Measurements from ENCODE around the gene ANKRD63. TPM values are rescaled to one million over a fixed set of nuclear protein-coding genes. Genes with fewer than 3 reads are reported as not detected.
A peak's percentile ranks its signal among the peaks of the same experiment; 100 is the strongest.

Gene ANKRD63
- total RNA-seq, 1 donor from 2014 or later = not detected

DNA sequence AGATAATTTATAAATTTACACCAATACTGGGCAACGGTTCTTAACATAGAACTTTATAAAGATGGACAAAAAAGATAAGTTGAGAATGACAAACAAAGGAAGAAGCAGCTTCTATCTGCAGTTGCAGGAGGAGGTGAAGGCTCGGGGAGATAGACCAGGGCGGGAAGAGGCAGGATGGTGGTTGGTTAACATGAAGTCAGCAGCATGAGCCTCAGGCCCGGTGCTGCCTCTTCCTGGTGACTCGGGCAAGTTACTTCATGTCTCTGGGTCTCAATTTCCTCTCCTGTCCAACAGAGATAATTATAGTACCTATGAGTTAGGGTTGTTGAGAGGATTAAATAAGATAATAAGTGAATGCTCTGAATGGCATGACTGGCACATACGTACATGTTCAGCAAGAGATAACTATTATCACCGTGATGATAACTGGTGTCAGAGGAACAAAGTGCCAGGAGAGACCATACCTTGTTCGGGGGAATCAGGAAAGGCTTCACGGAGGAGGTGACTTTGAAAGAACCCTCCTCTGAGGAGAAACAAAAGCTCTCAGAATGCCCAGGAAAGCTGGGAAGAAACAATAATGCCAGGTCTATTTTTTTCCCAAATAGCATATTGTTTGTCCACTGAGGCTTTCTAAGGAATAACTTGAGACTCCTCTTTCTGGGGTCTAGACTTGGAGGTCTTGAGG lies 39.6 kb downstream of the ANKRD63 start:
- no peak for DNase-seq (ENCODE audit: low spot score)

DNA sequence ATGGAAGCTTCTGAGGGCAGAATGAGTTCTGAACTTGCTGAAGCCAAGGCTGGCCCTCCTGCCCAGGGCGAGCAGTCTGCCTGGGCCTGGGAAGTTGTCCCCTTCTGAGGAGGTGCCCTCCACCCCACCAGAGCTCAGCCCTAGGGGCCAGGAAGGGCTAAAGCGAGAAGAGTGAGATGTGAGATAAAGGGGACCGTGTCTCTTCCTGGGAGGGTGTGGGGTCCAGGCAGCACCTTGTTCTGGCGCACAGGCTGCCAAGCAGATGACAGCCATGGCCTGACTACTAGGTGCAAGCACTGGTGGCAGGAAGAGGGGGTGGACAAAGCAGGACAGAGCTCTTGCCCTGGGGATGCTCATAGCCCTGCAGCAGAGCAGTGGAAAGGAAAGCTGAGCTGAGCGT lies 40.3 kb downstream of the ANKRD63 start:
- no peak for DNase-seq (ENCODE audit: low spot score)

DNA sequence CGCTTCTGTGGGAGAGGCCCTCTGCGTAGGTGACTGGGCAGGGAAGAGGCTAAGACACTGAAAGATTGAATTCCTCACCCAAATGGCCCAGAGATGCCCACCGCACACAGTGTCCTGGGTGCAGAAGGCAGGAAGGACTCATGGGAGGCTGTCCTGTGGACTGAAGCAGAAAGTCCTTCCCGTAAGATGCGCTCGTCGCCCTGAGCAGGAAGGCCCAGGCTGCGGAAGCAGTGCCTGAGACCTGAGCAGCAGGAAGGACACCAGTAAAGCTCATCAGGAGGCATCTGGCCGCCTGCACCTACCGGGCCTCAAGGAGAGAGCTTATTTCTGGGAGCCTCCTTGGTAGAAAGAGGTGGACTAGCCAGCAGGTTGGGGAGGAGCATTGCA lies 40.7 kb downstream of the ANKRD63 start:
- DNase-seq (ENCODE audit: low spot score) = peak; percentile 40

DNA sequence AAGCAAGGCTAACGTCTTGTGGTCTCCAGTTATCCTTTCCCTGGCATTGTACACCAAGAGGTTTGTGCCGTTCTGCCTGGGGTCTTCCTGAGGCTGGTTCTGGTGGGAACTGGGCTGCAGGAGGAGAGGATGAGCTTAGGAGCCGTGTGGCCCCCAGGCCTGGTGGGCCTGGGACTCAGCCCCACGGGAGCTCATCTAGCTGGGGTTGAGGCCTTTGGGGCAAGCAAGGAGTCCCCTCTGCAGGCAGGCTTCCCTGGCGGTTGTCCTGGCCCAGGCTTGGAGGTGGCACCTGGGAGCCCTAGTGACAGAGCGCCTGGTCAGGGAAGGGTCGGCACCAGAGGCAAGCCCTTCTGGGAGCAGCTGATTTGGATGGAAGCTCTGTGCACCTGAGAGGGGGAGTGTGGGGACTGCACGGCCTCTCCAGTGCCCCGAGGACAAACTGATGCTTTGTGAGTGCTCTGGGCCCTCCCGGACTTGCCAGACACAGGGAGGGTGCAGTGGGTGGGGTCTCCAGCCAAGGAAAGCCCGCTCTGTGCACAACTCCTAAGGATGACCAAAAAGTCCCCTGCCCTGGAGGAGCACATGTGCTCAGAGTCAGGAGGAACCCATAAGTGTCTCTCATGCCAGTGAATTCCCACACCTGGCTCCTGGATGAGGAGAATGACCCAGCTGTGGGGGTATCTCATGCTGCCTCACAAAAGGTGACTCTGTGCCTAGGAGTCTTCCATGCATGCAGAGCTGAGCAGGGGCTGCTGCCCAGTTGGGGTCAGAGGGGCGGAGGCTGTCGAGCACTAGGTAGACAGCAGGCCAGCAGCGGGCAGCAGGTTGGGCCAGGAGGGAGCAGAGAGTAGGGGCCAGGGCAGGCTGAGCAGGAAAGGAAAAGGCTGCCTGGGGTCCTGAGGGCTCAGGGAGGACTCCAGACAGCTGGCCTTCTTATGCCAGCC lies 41.3 kb downstream of the ANKRD63 start:
- peak; percentile 35 for DNase-seq (ENCODE audit: low spot score)

DNA sequence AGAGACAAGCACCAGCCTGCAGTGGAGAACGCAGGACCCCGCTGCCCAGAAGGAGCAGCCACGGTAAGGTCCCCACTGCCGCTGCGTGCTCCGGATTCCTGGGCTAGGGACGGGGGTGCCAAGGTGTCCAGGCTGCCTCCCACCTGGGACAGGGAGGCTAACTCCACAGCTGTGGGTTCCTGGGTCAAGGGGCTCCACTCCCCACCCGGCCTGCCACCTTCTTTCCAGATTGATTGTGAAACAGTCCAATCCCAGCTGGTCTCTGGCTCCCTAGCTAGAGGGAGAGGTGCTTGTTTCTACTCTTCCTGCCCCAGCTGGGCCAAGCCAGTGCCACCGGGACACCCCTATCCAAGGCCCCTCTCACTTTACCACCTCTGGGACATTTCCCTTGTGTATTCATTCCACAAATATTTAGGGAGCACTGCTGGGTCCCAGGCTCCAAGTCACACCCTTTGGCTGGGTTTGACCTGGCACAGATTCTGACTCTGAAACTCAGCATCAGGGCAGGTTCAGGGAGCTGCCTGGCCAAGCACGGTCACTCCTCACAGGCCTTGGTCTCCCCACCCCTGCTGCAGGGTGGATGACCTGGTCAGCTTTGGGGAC lies 42.1 kb downstream of the ANKRD63 start:
- DNase-seq (ENCODE audit: low spot score) = peak; percentile 45

DNA sequence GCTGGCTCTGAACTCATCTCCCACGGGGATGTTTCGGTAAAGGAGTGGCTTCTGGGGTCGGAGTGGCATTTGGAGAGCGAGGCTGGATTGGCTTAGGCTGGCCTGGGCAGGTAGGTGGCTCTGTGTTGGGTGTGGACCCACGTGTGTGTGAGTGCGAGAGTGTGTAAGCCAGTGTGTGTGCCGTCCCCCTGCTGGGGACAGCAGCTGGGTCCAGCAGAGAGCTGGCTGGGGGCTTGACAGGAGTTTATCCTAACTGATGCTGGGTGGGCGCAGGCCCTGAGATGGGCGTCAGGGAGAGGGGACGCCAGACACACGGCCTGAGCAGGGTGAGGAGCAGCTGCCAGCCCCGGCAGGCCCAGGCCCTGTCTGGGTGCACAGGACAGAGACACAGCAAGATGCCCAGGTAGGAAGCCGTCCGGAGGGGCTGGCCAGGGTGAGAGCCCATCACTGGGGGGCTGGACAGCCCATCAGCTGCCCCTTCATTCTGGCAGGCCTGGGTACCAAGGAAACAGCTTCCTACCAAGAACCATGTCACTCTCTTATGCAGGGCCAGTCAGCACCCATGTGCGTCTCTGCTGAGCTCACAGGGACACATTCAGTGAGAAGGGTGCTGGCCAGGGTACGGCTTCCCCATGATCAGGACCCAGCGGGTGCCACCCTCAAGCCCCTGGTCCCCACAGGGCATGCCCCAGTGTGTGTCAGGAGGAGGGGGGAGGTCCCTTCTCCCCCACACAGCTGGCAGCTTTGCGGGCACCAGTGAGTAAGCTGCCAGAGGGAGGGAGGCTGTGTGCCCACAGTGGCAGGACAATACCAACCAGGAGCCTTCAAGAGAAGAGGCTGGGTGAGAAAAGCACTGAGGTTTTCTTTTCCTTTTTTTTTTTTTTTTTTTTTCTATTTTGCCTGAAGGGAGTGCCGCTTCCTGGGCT lies 42.9 kb downstream of the ANKRD63 start:
- DNase-seq (ENCODE audit: low spot score) = no peak

DNA sequence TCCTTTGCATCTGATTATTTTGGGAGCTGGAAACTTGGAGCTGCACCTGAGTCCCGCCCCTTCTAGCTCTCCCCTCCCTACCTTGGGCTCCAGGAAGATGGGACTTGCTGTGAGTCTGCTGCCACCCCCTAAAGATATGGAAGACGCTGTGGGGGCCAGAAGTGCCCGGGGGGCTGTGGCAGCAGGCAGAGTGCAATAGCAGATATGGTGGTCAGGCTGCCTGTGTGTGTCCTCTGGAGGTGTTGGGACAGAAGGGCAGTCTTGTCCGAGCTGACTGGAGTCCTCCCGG lies 43.5 kb downstream of the ANKRD63 start:
- no peak for DNase-seq (ENCODE audit: low spot score)

DNA sequence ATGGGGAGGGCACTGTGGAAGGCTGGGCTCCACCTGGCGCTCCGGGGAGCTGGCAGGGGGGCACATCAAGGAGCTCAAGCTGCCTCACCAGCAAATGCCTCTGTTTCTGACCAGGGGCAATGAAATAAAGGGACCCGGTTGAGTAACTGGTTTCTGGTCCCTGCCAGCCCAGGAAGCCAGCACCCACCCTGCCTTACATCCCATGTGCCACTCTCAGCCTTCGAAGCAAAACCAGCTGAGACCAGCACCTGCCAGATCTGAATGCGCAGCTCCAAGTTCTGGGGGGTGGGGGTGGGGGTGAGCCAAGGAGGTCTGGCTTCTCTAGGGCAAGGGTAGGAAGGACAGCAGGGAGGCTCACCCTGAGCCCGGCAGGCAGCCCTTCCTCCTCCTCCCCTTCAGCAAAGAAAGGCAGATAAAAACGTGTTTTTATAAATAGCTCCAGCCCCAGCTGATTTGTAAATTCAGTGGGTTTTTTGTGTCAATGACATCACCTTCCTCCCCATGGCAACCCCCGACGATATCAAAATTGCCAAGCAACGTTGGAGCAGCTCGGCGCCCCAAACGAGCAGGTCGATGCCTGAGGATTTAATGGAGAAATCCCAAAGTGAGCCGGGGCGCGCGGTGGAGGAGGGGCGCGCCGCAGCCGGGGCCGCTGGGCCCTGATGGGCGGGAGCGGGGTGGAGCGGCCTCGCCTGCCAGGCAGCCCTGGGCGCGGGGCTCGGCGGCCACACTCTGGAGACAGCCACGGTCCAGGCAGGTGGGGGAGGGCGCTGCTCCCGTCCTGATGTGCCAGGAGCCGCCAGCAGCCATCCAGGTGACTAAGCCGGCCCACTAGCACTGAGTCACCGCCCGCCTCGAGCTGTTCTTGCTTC lies 44.1 kb downstream of the ANKRD63 start, which contains the start of gene PAK6:
TSS of gene PAK6 (plus strand) at position 532 of the 872 bp plus-strand sequence. CDS start 25,723 bp downstream, outside the sequence.
- DNase-seq (ENCODE audit: low spot score) = peak; percentile 80

DNA sequence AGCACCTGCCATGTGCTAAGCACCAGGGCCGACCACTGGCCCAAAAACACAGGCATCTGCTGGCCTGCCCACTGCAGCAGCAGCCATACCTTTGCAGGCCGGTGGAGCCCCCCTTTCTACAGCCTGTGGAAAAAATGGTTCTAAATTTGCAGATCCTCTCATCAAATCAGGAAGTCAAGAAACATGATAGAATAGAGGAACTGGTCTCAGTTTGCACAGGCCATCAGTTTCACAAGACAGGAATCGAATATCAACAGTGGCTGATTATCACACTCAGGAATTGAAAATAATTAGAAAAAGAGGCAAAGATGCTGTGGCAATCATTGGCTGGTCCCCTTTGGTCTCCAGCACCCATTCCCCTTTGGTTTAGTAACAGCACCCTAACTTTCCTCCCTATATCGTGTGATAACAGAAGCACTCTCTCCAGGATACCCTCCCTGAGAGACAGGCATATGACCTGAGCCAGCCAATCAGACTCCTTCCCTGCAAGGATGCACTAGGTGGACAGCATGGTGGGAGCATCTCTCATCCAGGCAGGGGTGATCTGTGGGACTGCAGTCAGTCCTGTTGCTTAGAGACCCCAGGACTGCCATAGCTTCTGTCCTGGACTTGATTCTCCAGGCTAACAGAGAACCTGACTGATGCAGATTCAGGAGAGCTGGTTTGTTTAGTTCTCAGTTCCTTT lies 47.5 kb downstream of the ANKRD63 start:
- no peak for DNase-seq (ENCODE audit: low spot score)

DNA sequence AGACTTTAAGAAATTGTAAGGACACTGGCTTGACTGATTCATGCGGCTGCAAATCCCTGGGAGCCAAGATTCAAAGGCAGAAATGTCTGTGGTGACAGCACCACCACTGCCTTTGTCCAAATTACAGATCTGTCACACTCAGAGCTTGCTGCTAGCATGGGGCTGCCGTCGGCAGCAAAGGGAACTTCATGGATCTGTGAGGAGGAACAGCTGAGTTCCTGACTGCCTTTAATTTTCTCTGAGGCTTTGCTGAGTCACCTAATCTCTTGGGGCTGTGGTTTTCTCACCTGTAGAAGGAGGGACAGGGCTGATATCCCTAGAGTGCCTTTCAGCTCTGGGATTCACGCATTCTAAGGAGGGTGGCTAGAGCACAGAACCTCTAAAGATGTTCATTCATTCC lies 48.1 kb downstream of the ANKRD63 start:
- no peak for DNase-seq (ENCODE audit: low spot score)

DNA sequence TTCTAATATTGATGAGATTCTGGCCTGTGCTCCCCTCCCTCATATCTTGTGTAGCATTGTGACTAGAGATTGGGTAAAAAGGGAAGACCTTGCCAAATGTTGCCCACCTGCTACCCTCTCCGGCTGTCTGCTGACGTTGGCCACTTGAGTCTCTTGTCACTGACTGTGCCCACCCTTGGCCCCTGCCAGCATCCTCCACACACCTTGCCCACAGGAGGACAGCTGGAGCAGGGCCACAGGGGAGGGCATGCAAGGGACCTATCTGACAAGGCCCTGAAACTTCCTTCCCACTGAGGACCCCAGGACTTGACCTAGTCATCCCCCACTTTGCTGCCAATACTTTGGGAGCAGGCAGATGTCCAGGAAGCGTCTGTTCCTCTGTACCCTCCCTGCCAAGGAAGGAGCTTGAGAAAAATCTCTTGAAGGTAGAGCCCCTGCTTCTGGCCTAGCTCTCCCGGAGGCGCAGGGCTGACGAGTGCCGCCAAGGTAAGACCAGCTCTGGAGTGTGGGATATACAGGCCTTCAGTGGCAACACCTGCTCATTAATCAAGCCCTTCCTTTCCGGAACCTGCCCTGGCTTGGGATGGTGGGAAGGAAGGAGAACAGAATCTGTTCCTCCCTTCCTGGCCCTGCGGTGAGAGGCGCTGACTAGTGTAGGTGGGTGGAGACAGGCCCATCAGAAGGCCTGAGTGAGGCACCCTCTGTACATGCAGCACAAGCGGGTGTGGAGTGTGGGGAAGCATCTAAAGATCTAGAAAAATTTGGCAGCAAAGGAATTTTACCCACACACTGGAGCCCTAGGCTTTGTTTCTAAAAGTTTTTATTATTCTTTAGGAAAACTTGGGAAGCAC lies 48.9 kb downstream of the ANKRD63 start:
- DNase-seq (ENCODE audit: low spot score) = no peak

DNA sequence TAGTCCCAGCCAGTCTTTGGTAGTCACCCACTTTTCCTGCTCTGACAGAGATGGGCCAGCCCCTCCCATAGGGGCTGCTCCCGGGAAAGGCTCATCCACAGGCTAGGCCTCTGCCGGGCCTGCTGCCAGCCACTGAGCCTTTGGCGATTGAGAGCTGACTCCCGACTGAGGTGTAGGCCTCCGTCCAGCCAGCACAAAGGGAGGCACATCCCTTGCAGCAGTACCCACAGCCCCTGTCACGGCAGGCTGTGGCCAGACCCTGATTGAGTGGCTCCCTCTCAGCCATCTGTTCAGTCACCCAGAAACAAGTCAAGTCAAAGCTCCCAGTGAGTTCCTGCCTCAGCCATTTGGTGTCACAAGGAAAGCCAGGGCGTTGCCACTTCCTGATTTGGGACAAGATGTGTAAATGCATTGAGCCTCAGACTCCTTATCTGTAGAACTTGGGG lies 50.2 kb downstream of the ANKRD63 start:
- no peak for DNase-seq (ENCODE audit: low spot score)

Other genes with a start within 250 kb of the ANKRD63 start
- 157 TPM for gene SRP14, start 243.9 kb downstream of the ANKRD63 start, total RNA-seq
- 8.3 TPM for gene BMF, start 174.2 kb downstream of the ANKRD63 start, total RNA-seq
- 1.9 TPM for gene BUB1B, start 122.0 kb downstream of the ANKRD63 start, total RNA-seq
- 29.5 TPM for gene PAK6, start 44.0 kb downstream of the ANKRD63 start, total RNA-seq
- gene PLCB2, start 24.9 kb upstream of the ANKRD63 start, total RNA-seq = 26.9 TPM
- gene INAFM2, start 40.6 kb upstream of the ANKRD63 start, total RNA-seq = 26.2 TPM
- gene CCDC9B, start 57.9 kb upstream of the ANKRD63 start, total RNA-seq = 56.5 TPM
- gene PHGR1, start 68.0 kb upstream of the ANKRD63 start, total RNA-seq = not detected
- 0.60 TPM for gene DISP2, start 75.2 kb upstream of the ANKRD63 start, total RNA-seq
- 8.7 TPM for gene KNSTRN, start 99.7 kb upstream of the ANKRD63 start, total RNA-seq
- gene IVD, start 122.7 kb upstream of the ANKRD63 start, total RNA-seq = 109 TPM
- 29.0 TPM for gene BAHD1, start 157.9 kb upstream of the ANKRD63 start, total RNA-seq
- gene CHST14, start 187.9 kb upstream of the ANKRD63 start, total RNA-seq = 18.0 TPM